IMR-90 (cell line): ENCODE data around the gene CELF5. TPM values are rescaled to one million over a fixed set of nuclear protein-coding genes. Genes with fewer than 3 reads are reported as not detected.

Experiments
- ATAC-seq: fragments of 200-7000 bp; cut with Tn5 transposase; 2 replicates; pipeline ENCODE4 v1.9.1; 2020; ENCODE audit warnings: low read depth, mild to moderate bottlenecking, moderate library complexity
- BruUV-seq: library from RNA; stranded (reverse); fragments of 400-500 nt; replicated peaks from 2 replicates; lab custom pipeline; 2021; lab: Mats Ljungman, UMichigan
- CTCF ChIA-PET: fragments of 300-600 bp; formaldehyde crosslinking; extraction: SDS; loops from one replicate; lab custom pipeline; 2021; ENCODE audit warnings: antibody characterized with exemption; lab: Yijun Ruan, JAX
- POLR2A ChIA-PET: fragments of 300-600 bp; sonication (Branson Sonifier 250); formaldehyde crosslinking; loops from one replicate; lab custom pipeline; 2022; ENCODE audit warnings: antibody characterized with exemption; ENCODE audit not compliant: unreplicated experiment; lab: Charles Lee
- DNase-seq: peaks from one replicate; pipeline ENCODE4 v3.0.0; 2013
- H2AFZ ChIP-seq: replicated peaks from 2 replicates; pipeline ENCODE3; 2013; ENCODE audit warnings: low read length, mild to moderate bottlenecking; ENCODE audit not compliant: poor library complexity
- H2AK5ac ChIP-seq: 2 replicates; pipeline ENCODE4 v1.6.1; 2013; ENCODE audit warnings: low read depth, low read length, inconsistent platforms
- H2AK9ac ChIP-seq: replicated peaks from 2 replicates; pipeline ENCODE3; 2013; ENCODE audit warnings: mild to moderate bottlenecking, low read depth, low read length, moderate library complexity; ENCODE audit not compliant: poor library complexity
- H2BK120ac ChIP-seq: 2 replicates; pipeline ENCODE4 v1.6.1; 2013; ENCODE audit warnings: low read depth, low read length, inconsistent platforms
- H2BK15ac ChIP-seq: 3 replicates; pipeline ENCODE4 v1.6.1; 2013; ENCODE audit warnings: low read depth, low read length, inconsistent platforms
- H2BK20ac ChIP-seq: 2 replicates; pipeline ENCODE4 v1.6.1; 2013; ENCODE audit warnings: low read depth, mild to moderate bottlenecking, inconsistent platforms, low read length, moderate library complexity
- H2BK5ac ChIP-seq: 2 replicates; pipeline ENCODE4 v1.6.1; 2013; ENCODE audit warnings: mild to moderate bottlenecking, low read depth, low read length, inconsistent platforms; ENCODE audit not compliant: poor library complexity, severe bottlenecking
- H3K14ac ChIP-seq: replicated peaks from 2 replicates; pipeline ENCODE4 v1.6.1; 2013; ENCODE audit warnings: low read depth, low read length, inconsistent platforms
- H3K18ac ChIP-seq: 2 replicates; pipeline ENCODE4 v1.6.1; 2013; ENCODE audit warnings: low read depth, low read length, control low read depth
- H3K23ac ChIP-seq: 2 replicates; pipeline ENCODE4 v1.6.1; 2013; ENCODE audit warnings: low read depth, low read length, inconsistent platforms
- H3K27ac ChIP-seq: 2 replicates; pipeline ENCODE4 v1.5.1; 2013; ENCODE audit warnings: mild to moderate bottlenecking, control low read depth, low read length; ENCODE audit not compliant: insufficient read depth
- H3K27me3 ChIP-seq: 2 replicates; pipeline ENCODE4 v1.6.1; 2013; ENCODE audit warnings: low read length; ENCODE audit not compliant: control insufficient read depth, insufficient read depth
- H3K36me3 ChIP-seq: 2 replicates; pipeline ENCODE4 v1.6.1; 2013; ENCODE audit warnings: low read length, mixed read lengths; ENCODE audit not compliant: control insufficient read depth, insufficient read depth
- H3K4ac ChIP-seq: 2 replicates; pipeline ENCODE4 v1.6.1; 2013; ENCODE audit warnings: low read depth, low read length, inconsistent platforms
- H3K4me1 ChIP-seq: 2 replicates; pipeline ENCODE4 v1.6.1; 2013; ENCODE audit warnings: low read length, mixed read lengths; ENCODE audit not compliant: control insufficient read depth, insufficient read depth
- H3K4me2 ChIP-seq: 2 replicates; pipeline ENCODE4 v1.6.1; 2013; ENCODE audit warnings: low read depth, mild to moderate bottlenecking, control low read depth, low read length, moderate library complexity
- H3K4me3 ChIP-seq: 2 replicates; pipeline ENCODE4 v1.5.1; 2013; ENCODE audit warnings: low read depth, mild to moderate bottlenecking, control low read depth, low read length, moderate library complexity; ENCODE audit not compliant: insufficient read depth
- H3K56ac ChIP-seq: 2 replicates; pipeline ENCODE4 v1.6.1; 2013; ENCODE audit warnings: low read length, inconsistent platforms; ENCODE audit not compliant: insufficient read depth; ENCODE audit errors: extremely low read depth
- H3K79me1 ChIP-seq, 2 experiments: 2 replicates each; pipeline ENCODE4 v1.6.1; 2013; ENCODE audit warnings: low read length in 2 of 2, inconsistent platforms in 1 of 2, low read depth in 1 of 2
- H3K9ac ChIP-seq: 2 replicates; pipeline ENCODE4 v1.6.1; 2013; ENCODE audit warnings: low read depth, low read length, control low read depth
- H3K9me1 ChIP-seq: 2 replicates; pipeline ENCODE4 v1.6.1; 2013; ENCODE audit warnings: low read length, inconsistent platforms; ENCODE audit not compliant: insufficient read depth
- H3K9me3 ChIP-seq: 2 replicates; pipeline ENCODE4 v1.6.1; 2013; ENCODE audit warnings: low read length; ENCODE audit not compliant: control insufficient read depth, insufficient read depth
- H4K20me1 ChIP-seq: 2 replicates; pipeline ENCODE4 v1.6.1; 2013; ENCODE audit warnings: low read length, inconsistent platforms; ENCODE audit not compliant: insufficient read depth
- H4K5ac ChIP-seq: 2 replicates; pipeline ENCODE4 v1.6.1; 2013; ENCODE audit warnings: mild to moderate bottlenecking, low read depth, low read length, control low read depth
- H4K8ac ChIP-seq, 2 experiments: 2 replicates each; pipeline ENCODE4 v1.6.1; 2013; ENCODE audit warnings: low read depth in 2 of 2, low read length in 2 of 2, control low read depth in 1 of 2, inconsistent platforms in 1 of 2
- H4K91ac ChIP-seq: 2 replicates; pipeline ENCODE4 v1.6.1; 2013; ENCODE audit warnings: low read depth, low read length, inconsistent platforms; ENCODE audit not compliant: insufficient read depth
- BHLHE40 ChIP-seq: fragments of 150-350 bp; IDR thresholded peaks from 2 replicates; pipeline ENCODE4 v1.6.1; 2016; ENCODE audit warnings: mild to moderate bottlenecking, low read depth, low read length
- CEBPB ChIP-seq: IDR thresholded peaks from 2 replicates; pipeline ENCODE4 v1.6.1; 2012; ENCODE audit warnings: low read depth, low read length, improper control_type of control experiment
- CHD1 ChIP-seq: IDR thresholded peaks from 2 replicates; pipeline ENCODE4 v1.6.1; 2012; ENCODE audit warnings: low read depth, low read length, improper control_type of control experiment
- CTCF ChIP-seq: conservative IDR thresholded peaks from 2 replicates; pipeline ENCODE4 v1.5.1; 2012; ENCODE audit warnings: mild to moderate bottlenecking, low read depth, low read length, improper control_type of control experiment
- ELK1 ChIP-seq: fragments of 150-350 bp; IDR thresholded peaks from 2 replicates; pipeline ENCODE4 v1.6.1; 2016; ENCODE audit warnings: low read depth, mild to moderate bottlenecking, low read length, moderate library complexity, borderline replicate concordance
- FOS ChIP-seq: fragments of 150-350 bp; IDR thresholded peaks from 2 replicates; pipeline ENCODE4 v1.6.1; 2016; ENCODE audit warnings: low read depth, low read length
- MAFK ChIP-seq: IDR thresholded peaks from 2 replicates; pipeline ENCODE4 v1.6.1; 2012; ENCODE audit warnings: low read depth, low read length, improper control_type of control experiment
- MAZ ChIP-seq: IDR thresholded peaks from 2 replicates; pipeline ENCODE4 v1.6.1; 2012; ENCODE audit warnings: low read depth, mild to moderate bottlenecking, low read length, improper control_type of control experiment, moderate library complexity, borderline replicate concordance
- MXI1 ChIP-seq: IDR thresholded peaks from 2 replicates; pipeline ENCODE4 v1.6.1; 2012; ENCODE audit warnings: low read depth, mild to moderate bottlenecking, low read length, moderate library complexity, borderline replicate concordance
- NFE2L2 ChIP-seq: fragments of 150-350 bp; IDR thresholded peaks from 2 replicates; pipeline ENCODE4 v1.6.1; 2016; ENCODE audit warnings: low read depth, mild to moderate bottlenecking, low read length
- POLR2A ChIP-seq: IDR thresholded peaks from 2 replicates; pipeline ENCODE4 v1.6.1; 2012; ENCODE audit warnings: mild to moderate bottlenecking, low read depth, low read length
- RAD21 ChIP-seq: IDR thresholded peaks from 2 replicates; pipeline ENCODE4 v1.6.1; 2012; ENCODE audit warnings: low read length, improper control_type of control experiment
- RCOR1 ChIP-seq: IDR thresholded peaks from 2 replicates; pipeline ENCODE4 v1.6.1; 2012; ENCODE audit warnings: mild to moderate bottlenecking, low read length, improper control_type of control experiment; ENCODE audit not compliant: insufficient replicate concordance
- RFX5 ChIP-seq: IDR thresholded peaks from 2 replicates; pipeline ENCODE4 v1.8.0; 2012; ENCODE audit warnings: low read depth, mild to moderate bottlenecking, low read length, moderate library complexity
- SMC3 ChIP-seq: fragments of 150-350 bp; IDR thresholded peaks from 2 replicates; pipeline ENCODE4 v1.6.1; 2016; ENCODE audit warnings: low read depth, mild to moderate bottlenecking, antibody characterized with exemption, low read length, moderate library complexity
- USF2 ChIP-seq: fragments of 150-350 bp; IDR thresholded peaks from 2 replicates; pipeline ENCODE4 v1.6.1; 2017; ENCODE audit warnings: mild to moderate bottlenecking, antibody characterized with exemption, low read length, low read depth
- WGBS, 2 experiments: methylation state at CpG; one replicate each; pipeline versions ENCODE4 v1.1.5 to v1.1.7; 2013; ENCODE audit warnings: missing lambda C conversion rate in 2 of 2; ENCODE audit not compliant: insufficient read length in 1 of 2; ENCODE audit errors: extremely low coverage in 2 of 2; 5-methylcytosine and 5-hydroxymethylcytosine counted together
- dilution Hi-C: fragments of 300-500 bp; cut with HindIII; formaldehyde crosslinking; loops from one replicate; pipeline ENCODE4 v1.14.3; 2018; ENCODE audit warnings: low sequenced_read_pairs; ENCODE audit not compliant: unreplicated experiment
- in situ Hi-C: fragments of 300-500 bp; cut with MboI; formaldehyde crosslinking; loops from 3 replicates; pipeline ENCODE4 v1.14.3; 2019; ENCODE audit warnings: low sequenced_read_pairs, inconsistent platforms, mixed read lengths
- intact Hi-C: fragments of 100-400 bp; cut with micrococcal nuclease; formaldehyde crosslinking; loops from 2 replicates; pipeline ENCODE4 v1.10.0; 2022
- polyA plus RNA-seq, 3 experiments: library from polyadenylated mRNA; depleted of rRNA; stranded (reverse); fragments of >200 nt; gene quantifications; 2 replicates each; pipeline ENCODE4 v1.2.3, GENCODE V29; 2012; ENCODE audit warnings: low replicate concordance in 1 of 3
- total RNA-seq: library from RNA; depleted of rRNA; stranded (reverse); fragments of >200 nt; gene quantifications from 2 replicates; pipeline ENCODE4 v1.2.3, GENCODE V29; 2012

The CELF5 gene
- total and polyA plus RNA-seq, 2 of the 4 experiments (the other 2 are of a cell fraction) = 0.02 TPM; not detected in 1

GRCh38 chr19:3282564-3282963, 58.1 kb downstream of the CELF5 start:
- DNase-seq = no peak
- Histone ChIP-seq H2AFZ (no peak overlapping the region), H3K9me1 (no peaks in the 10 kb centered on the region), H3K4me2 (no peak overlapping the region), H4K5ac (no peak overlapping the region), H2BK20ac (no peak overlapping the region), H3K27me3 (peaks cover 32% of the 10 kb centered on the region), H2BK120ac (no peak overlapping the region), H4K20me1 (no peaks in the 10 kb centered on the region; the same call in 1 of the 2 replicates), H4K91ac (no peak overlapping the region), H3K9me3 (no peaks in the 10 kb centered on the region), H2BK5ac (no peak overlapping the region), H3K56ac (no peak overlapping the region), H3K9ac (no peak overlapping the region), H2BK15ac (no peak overlapping the region), H3K4me3 (no peak overlapping the region), H3K18ac (no peak overlapping the region), H3K14ac (no peak overlapping the region), H4K8ac (no peak overlapping the region), H2AK9ac (no peak overlapping the region), H3K4ac (no peak overlapping the region), H3K4me1 (no peaks in the 10 kb centered on the region), H3K79me1 (no peaks in the 10 kb centered on the region), H2AK5ac (no peak overlapping the region), H3K27ac (no peak overlapping the region), H3K36me3 (no peaks in the 10 kb centered on the region), H3K23ac (no peak overlapping the region)
- ChIA-PET POLR2A (no interaction called here), CTCF (no interaction called here)
- 31% methylated on average over 4 of the region's 6 CpGs; no CpG with 5 or more reads in 1 of the 2 experiments for WGBS, 2 experiments
- in situ Hi-C loops = no loop called here
- no peak for ATAC-seq
- TF ChIP-seq MXI1 = no peak
- no peak for TF ChIP-seq POLR2A
- no peak for TF ChIP-seq CEBPB
- no peak for TF ChIP-seq CTCF
- no peak for TF ChIP-seq NFE2L2
- no peak for TF ChIP-seq RAD21
- no peak for TF ChIP-seq MAFK
- TF ChIP-seq RCOR1 = no peak
- TF ChIP-seq RFX5 = no peak
- no peak for TF ChIP-seq ELK1
- no peak for TF ChIP-seq BHLHE40
- no peak for TF ChIP-seq CHD1
- TF ChIP-seq USF2 = no peak
- no peak for TF ChIP-seq MAZ
- TF ChIP-seq SMC3 = no peak
- TF ChIP-seq FOS = no peak
- dilution Hi-C loops = no loop called here
- intact Hi-C loops = no loop called here
- BruUV-seq = no TSS peak
